Lower leg skin (tissue), 4 donors: ENCODE data around the gene AUTS2. TPM values are rescaled to one million over a fixed set of nuclear protein-coding genes. Genes with fewer than 3 reads are reported as not detected.

Experiments
- DNase-seq, 2 donors: peaks; one replicate each; pipeline ENCODE4 v3.0.0-alpha.2; 2019; ENCODE audit warnings: low spot score in 2 of 2
- H3K4me3 ChIP-seq: fragments of 200-600 bp; sonication (generic); 2 replicates; pipeline ENCODE4 v1.5.1; 2017; ENCODE audit warnings: mild to moderate bottlenecking, low read depth; ENCODE audit not compliant: poor library complexity, severe bottlenecking
- POLR2A ChIP-seq, 2 donors: fragments of 450-650 bp; IDR thresholded peaks; one replicate each; pipeline ENCODE4 v1.6.1; 2016 to 2017; ENCODE audit warnings: antibody characterized with exemption in 2 of 2, mild to moderate bottlenecking in 1 of 2, moderate library complexity in 1 of 2
- WGBS, 2 donors: methylation state at CpG; one replicate each; pipeline ENCODE4 v1.1.5; 2018; 5-methylcytosine and 5-hydroxymethylcytosine counted together
- intact Hi-C: fragments of 100-400 bp; cut with DNase I; formaldehyde crosslinking; loops from one replicate; pipeline ENCODE4 v1.15.0; 2023; ENCODE audit warnings: low total_unique reads
- total RNA-seq, 4 donors: library from RNA; depleted of rRNA; stranded (reverse); fragments of >200 nt; gene quantifications; one replicate each; pipeline ENCODE4 v1.1.0, GENCODE V29; 2016
- TF ChIP-seq, protein P1 (sequence below), 3 donors: fragments of 450-650 bp; IDR thresholded peaks; one replicate each; pipeline ENCODE4 v1.5.1; 2016; ENCODE audit warnings: antibody characterized with exemption in 3 of 3, mild to moderate bottlenecking in 3 of 3, moderate library complexity in 2 of 3

The AUTS2 gene
- total RNA-seq, 4 donors from 2014 or later: 30.8 to 41.9 (median 40.5) TPM

- no peak overlapping the region for H3K4me3 ChIP-seq
- 55 to 57% methylated on average over 7 of the region's 7 CpGs for WGBS, 2 donors
- intact Hi-C loops: loop anchor here (10.0 kb wide), 1 partner anchor 88 kb away; no protein-coding TSS in a partner anchor
- DNase-seq: no peak
- no peak for TF ChIP-seq POLR2A (IDR thresholded peaks at IDR 0.05)
- TF ChIP-seq, protein P1, sequence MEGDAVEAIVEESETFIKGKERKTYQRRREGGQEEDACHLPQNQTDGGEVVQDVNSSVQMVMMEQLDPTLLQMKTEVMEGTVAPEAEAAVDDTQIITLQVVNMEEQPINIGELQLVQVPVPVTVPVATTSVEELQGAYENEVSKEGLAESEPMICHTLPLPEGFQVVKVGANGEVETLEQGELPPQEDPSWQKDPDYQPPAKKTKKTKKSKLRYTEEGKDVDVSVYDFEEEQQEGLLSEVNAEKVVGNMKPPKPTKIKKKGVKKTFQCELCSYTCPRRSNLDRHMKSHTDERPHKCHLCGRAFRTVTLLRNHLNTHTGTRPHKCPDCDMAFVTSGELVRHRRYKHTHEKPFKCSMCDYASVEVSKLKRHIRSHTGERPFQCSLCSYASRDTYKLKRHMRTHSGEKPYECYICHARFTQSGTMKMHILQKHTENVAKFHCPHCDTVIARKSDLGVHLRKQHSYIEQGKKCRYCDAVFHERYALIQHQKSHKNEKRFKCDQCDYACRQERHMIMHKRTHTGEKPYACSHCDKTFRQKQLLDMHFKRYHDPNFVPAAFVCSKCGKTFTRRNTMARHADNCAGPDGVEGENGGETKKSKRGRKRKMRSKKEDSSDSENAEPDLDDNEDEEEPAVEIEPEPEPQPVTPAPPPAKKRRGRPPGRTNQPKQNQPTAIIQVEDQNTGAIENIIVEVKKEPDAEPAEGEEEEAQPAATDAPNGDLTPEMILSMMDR (IDR thresholded peaks at IDR 0.05): no peak
Measured at GRCh38 chr7:70607281-70607680, 1009.0 kb downstream of the AUTS2 start.

GRCh38 chr7:70607759-70608158, 1009.5 kb downstream of the AUTS2 start:
- TF ChIP-seq POLR2A (IDR thresholded peaks at IDR 0.05): no peak
- TF ChIP-seq, protein P1 (IDR thresholded peaks at IDR 0.05): no peak
- H3K4me3 ChIP-seq: no peak overlapping the region
- WGBS, 2 donors: 79 to 84% methylated on average over 1 of the region's 1 CpG
- no peak for DNase-seq
- intact Hi-C loops: loop anchor here (10.0 kb wide), 1 partner anchor 87 kb away; no protein-coding TSS in a partner anchor

DNA sequence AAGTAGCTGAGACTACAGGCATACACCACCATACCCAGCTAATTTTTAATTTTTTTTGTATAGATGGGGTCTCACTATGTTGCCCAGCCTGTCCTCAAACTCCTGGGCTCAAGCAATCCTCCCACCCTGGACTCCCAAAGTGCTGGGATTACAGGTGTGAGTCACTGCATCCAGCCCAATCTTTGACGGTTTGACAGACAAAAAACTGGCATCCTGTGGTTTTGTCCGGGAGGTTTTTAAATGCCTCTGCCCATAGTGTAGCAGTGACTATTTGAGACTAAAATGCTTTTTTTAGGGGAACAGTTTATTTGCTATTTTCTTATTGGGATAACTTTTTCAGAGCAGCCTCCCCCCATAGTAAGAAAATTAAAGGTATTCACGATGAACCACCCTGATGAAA, 1010.0 kb downstream of the AUTS2 start:
- no peak overlapping the region for H3K4me3 ChIP-seq
- WGBS, 2 donors: 79 to 81% methylated on average over 3 of the region's 3 CpGs
- no peak for DNase-seq
- intact Hi-C loops: loop anchor here (10.0 kb wide), 1 partner anchor 87 kb away; no protein-coding TSS in a partner anchor
- TF ChIP-seq, protein P1 (IDR thresholded peaks at IDR 0.05): no peak
- TF ChIP-seq POLR2A (IDR thresholded peaks at IDR 0.05): no peak

GRCh38 chr7:70612811-70613210, 1014.5 kb downstream of the AUTS2 start:
- no peak for TF ChIP-seq POLR2A (IDR thresholded peaks at IDR 0.05)
- no peak overlapping the region for H3K4me3 ChIP-seq
- WGBS, 2 donors: 94 to 95% methylated on average over 5 of the region's 5 CpGs
- intact Hi-C loops: no loop called here
- no peak for DNase-seq

GRCh38 chr7:70614237-70615045, 1016.2 kb downstream of the AUTS2 start:
- DNase-seq: peak in 1 of 2 donors; percentile 61
- TF ChIP-seq POLR2A (IDR thresholded peaks at IDR 0.05): no peak
- TF ChIP-seq, protein P1 (IDR thresholded peaks at IDR 0.05): no peak
- WGBS, 2 donors: 13 to 20% methylated on average over 12 of the region's 13 CpGs

DNA sequence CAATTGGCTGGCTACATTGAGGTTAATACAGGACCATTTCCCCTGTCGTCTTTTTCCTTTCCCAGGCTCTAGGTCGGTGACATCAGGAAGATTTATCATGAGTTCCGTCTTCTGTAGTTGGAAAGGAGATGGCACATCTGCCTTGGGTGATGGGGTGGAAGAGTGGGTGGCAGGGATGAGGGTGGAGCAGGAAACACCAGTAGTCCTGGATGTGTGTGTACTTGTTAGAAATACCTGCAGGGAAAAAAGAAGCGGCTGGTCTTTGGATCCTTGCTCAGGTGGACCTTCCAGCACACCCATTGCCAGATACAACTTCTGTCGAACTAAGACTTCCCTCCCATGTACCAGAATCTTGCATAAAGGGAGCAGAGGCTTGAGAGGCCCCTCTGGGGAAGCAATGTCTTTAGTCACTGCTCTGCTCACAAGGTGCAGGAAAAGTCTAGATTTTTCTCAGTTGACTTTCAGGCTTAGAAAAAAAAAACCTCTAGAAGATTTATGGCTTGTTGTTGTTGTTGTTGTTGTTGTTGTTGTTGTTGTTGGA, 1016.9 kb downstream of the AUTS2 start:
- TF ChIP-seq POLR2A (IDR thresholded peaks at IDR 0.05): no peak
- TF ChIP-seq, protein P1 (IDR thresholded peaks at IDR 0.05): no peak
- intact Hi-C loops: no loop called here
- no peak overlapping the region for H3K4me3 ChIP-seq
- no peak for DNase-seq
- 31 to 36% methylated on average over 5 of the region's 5 CpGs for WGBS, 2 donors

More at GRCh38 chr7:70614237-70615045, 1016.2 kb downstream of the AUTS2 start:
- H3K4me3 ChIP-seq: no peak overlapping the region
- intact Hi-C loops: no loop called here
